Tibial nerve (tissue), 4 donors: ENCODE data around the gene HMSD.

Source experiments
- CTCF ChIP-seq, 5 experiments: fragments of 200-600 bp in 3 of 5; fragments of 450-650 bp in 2 of 5; sonication (generic) in 3 of 5; IDR thresholded peaks; one replicate each; pipeline ENCODE4 v1.5.1; 2016 to 2019; ENCODE audit warnings: antibody characterized with exemption in 5 of 5, mild to moderate bottlenecking in 3 of 5, moderate library complexity in 2 of 5
- EP300 ChIP-seq, 2 donors: sonication (generic); formaldehyde crosslinking; IDR thresholded peaks; one replicate each; pipeline ENCODE4 v1.6.1; 2017; ENCODE audit warnings: antibody characterized with exemption in 2 of 2, mild to moderate bottlenecking in 1 of 2
- POLR2A ChIP-seq, 2 donors: fragments of 450-650 bp; IDR thresholded peaks; one replicate each; pipeline ENCODE4 v1.6.1; 2017; ENCODE audit warnings: antibody characterized with exemption in 2 of 2, mild to moderate bottlenecking in 2 of 2, moderate library complexity in 2 of 2

- TF ChIP-seq POLR2A (IDR thresholded peaks at IDR 0.05): no peak
- no peak for TF ChIP-seq CTCF (IDR thresholded peaks at IDR 0.05)
- TF ChIP-seq EP300 (IDR thresholded peaks at IDR 0.05): no peak
Observed at GRCh38 chr18:63961435-63961980, 12.4 kb downstream of the HMSD start.
